AG09309 (cell line): ENCODE measurements around the gene SMTN.

Source experiments
- DNase-seq: peaks from one replicate; pipeline ENCODE4 v3.0.0-alpha.2; 2010; ENCODE audit warnings: low read depth
- H3K4me3 ChIP-seq: 2 replicates; pipeline ENCODE4 v1.5.1; 2011; ENCODE audit warnings: mild to moderate bottlenecking, low read depth, low read length, moderate library complexity; ENCODE audit not compliant: control insufficient read depth
- CTCF ChIP-seq: IDR thresholded peaks from 2 replicates; pipeline ENCODE4 v1.5.1; 2011; ENCODE audit warnings: mild to moderate bottlenecking, low read depth, low read length, inconsistent platforms; ENCODE audit not compliant: insufficient read depth, control insufficient read depth; ENCODE audit errors: missing control alignments

Gene SMTN

GRCh38 chr22:31142285-31142684, 61.2 kb downstream of the SMTN start:
- no peak for TF ChIP-seq CTCF
- DNase-seq: no peak
- no peak overlapping the region for H3K4me3 ChIP-seq

GRCh38 chr22:31143038-31143437, 61.9 kb downstream of the SMTN start:
- no peak overlapping the region for H3K4me3 ChIP-seq
- no peak for TF ChIP-seq CTCF
- DNase-seq: no peak

GRCh38 chr22:31143537-31143936, 62.4 kb downstream of the SMTN start:
- no peak overlapping the region for H3K4me3 ChIP-seq
- DNase-seq: no peak
- no peak for TF ChIP-seq CTCF

GRCh38 chr22:31144223-31144622, 63.1 kb downstream of the SMTN start:
- DNase-seq: no peak
- no peak for TF ChIP-seq CTCF
- H3K4me3 ChIP-seq: no peak overlapping the region

GRCh38 chr22:31148488-31148887, 67.4 kb downstream of the SMTN start:
- no peak for DNase-seq
- no peak overlapping the region for H3K4me3 ChIP-seq
- TF ChIP-seq CTCF: no peak

- H3K4me3 ChIP-seq: no peak overlapping the region
- DNase-seq: peak; percentile 37
- peak; percentile 98 for TF ChIP-seq CTCF
These were observed 68.0 kb downstream of the SMTN start for GRCh38 chr22:31148953-31149627.
